Esophagus squamous epithelium (tissue), 5 donors: Measurements from ENCODE around the gene ITPR3. TPM values are rescaled to one million over a fixed set of nuclear protein-coding genes. Genes with fewer than 3 reads are reported as not detected.

Source experiments
- DNase-seq: peaks from one replicate; lab custom pipeline; 2025; lab: John Stamatoyannopoulos, UW
- H3K27ac ChIP-seq, 4 donors: fragments of 200-600 bp; sonication (generic); one replicate each; pipeline ENCODE4 v1.5.1; 2016 to 2019; ENCODE audit warnings: mild to moderate bottlenecking in 1 of 4
- H3K27me3 ChIP-seq, 4 donors: fragments of 200-600 bp; sonication (generic); 1 replicate in 3 of 4; 2 replicates in 1 of 4; pipeline versions ENCODE4 v1.5.1 to v1.6.0; 2017 to 2021; ENCODE audit warnings: antibody characterized with exemption in 1 of 4
- H3K36me3 ChIP-seq, 3 donors: fragments of 200-600 bp; sonication (generic); one replicate each; pipeline ENCODE4 v1.5.1; 2016 to 2019
- H3K4me1 ChIP-seq, 3 donors: fragments of 200-600 bp; sonication (generic); one replicate each; pipeline ENCODE4 v1.5.1; 2017 to 2019
- H3K4me3 ChIP-seq, 4 donors: fragments of 200-600 bp; sonication (generic); 1 replicate in 3 of 4; 2 replicates in 1 of 4; pipeline ENCODE4 v1.5.1; 2016 to 2019; ENCODE audit warnings: mild to moderate bottlenecking in 2 of 4, moderate library complexity in 1 of 4
- H3K9me3 ChIP-seq, 3 donors: fragments of 200-600 bp; sonication (generic); one replicate each; pipeline ENCODE4 v1.5.1; 2016 to 2019
- POLR2A ChIP-seq, 4 donors: fragments of 450-650 bp; IDR thresholded peaks; one replicate each; pipeline ENCODE4 v1.6.1; 2017; ENCODE audit warnings: antibody characterized with exemption in 4 of 4, mild to moderate bottlenecking in 4 of 4, moderate library complexity in 3 of 4
- WGBS, 2 donors: methylation state at CpG; one replicate each; pipeline ENCODE4 v1.1.5; 2018; 5-methylcytosine and 5-hydroxymethylcytosine counted together
- intact Hi-C: fragments of 100-400 bp; cut with DNase I; formaldehyde crosslinking; loops from one replicate; pipeline ENCODE4 v1.15.0; 2022
- total RNA-seq, 4 donors: library from RNA; depleted of rRNA; stranded (reverse); fragments of >200 nt; gene quantifications; one replicate each; pipeline ENCODE4 v1.1.0, GENCODE V29; 2016
- TF ChIP-seq, protein P1 (sequence below), 6 experiments: fragments of 450-650 bp in 4 of 6; fragments of 200-600 bp in 2 of 6; sonication (generic) in 2 of 6; IDR thresholded peaks; one replicate each; pipeline ENCODE4 v1.5.1; 2016 to 2019; ENCODE audit warnings: antibody characterized with exemption in 6 of 6, mild to moderate bottlenecking in 4 of 6, moderate library complexity in 4 of 6
- donor health status: DM: yes; HTN: yes; CAD: no.

Gene ITPR3
- total RNA-seq, 4 donors from 2014 or later, result 21.8 to 39.2 (median 35.3) TPM

DNA sequence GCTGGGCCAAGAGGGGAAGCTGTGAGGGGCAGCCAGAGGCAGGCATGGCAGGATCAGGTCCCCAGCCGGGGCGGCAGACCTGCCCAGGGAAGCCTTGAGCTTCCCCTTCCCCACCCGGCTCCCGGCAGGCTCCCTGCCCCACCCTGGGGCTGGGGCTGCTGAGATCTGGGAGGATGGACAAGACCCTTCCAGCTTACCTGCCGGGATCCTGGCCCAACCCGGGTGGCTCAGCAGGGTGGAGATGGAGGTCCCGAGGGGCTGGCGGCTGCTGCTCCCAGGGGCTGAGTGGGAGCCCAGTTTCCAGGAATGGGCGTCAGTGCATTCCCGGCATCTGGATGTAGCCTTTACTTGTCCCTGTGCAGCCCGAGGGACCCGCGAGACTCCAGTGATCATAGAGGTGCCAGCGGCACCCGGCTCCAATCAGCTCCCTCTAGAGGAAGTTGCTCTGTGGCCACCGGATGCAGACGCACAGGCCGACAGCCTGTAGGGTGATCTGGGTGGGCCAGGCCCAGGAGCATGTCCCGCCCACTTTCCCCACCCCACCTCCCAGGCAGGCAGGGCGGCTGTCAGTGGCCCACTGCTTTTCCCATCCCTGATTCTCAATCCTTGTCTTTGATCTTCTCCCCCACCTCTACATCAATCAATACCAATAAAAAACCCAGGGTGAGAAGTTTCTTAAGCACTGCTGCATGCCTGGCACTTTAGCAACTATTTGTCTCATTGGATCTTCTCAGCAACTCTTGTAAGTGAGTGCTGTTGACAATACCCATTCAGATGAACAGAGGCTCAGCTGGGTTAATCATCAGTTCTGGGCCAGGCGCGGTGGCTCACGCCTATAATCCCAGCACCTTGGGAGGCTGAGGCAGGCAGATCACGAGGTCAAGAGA lies 41.1 kb upstream of the ITPR3 start, which contains the start of gene BAK1:
TSS of gene BAK1 (minus strand) at position 449 of the 887 bp plus-strand sequence. CDS start 2,672 bp downstream, outside the sequence.
- TF ChIP-seq POLR2A (IDR thresholded peaks at IDR 0.05), result peak in 3 of 4 donors; percentile 52 to 94 (median 83)
- TF ChIP-seq, protein P1, sequence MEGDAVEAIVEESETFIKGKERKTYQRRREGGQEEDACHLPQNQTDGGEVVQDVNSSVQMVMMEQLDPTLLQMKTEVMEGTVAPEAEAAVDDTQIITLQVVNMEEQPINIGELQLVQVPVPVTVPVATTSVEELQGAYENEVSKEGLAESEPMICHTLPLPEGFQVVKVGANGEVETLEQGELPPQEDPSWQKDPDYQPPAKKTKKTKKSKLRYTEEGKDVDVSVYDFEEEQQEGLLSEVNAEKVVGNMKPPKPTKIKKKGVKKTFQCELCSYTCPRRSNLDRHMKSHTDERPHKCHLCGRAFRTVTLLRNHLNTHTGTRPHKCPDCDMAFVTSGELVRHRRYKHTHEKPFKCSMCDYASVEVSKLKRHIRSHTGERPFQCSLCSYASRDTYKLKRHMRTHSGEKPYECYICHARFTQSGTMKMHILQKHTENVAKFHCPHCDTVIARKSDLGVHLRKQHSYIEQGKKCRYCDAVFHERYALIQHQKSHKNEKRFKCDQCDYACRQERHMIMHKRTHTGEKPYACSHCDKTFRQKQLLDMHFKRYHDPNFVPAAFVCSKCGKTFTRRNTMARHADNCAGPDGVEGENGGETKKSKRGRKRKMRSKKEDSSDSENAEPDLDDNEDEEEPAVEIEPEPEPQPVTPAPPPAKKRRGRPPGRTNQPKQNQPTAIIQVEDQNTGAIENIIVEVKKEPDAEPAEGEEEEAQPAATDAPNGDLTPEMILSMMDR (IDR thresholded peaks at IDR 0.05), result peak; percentile 32 to 64 (median 46)

DNA sequence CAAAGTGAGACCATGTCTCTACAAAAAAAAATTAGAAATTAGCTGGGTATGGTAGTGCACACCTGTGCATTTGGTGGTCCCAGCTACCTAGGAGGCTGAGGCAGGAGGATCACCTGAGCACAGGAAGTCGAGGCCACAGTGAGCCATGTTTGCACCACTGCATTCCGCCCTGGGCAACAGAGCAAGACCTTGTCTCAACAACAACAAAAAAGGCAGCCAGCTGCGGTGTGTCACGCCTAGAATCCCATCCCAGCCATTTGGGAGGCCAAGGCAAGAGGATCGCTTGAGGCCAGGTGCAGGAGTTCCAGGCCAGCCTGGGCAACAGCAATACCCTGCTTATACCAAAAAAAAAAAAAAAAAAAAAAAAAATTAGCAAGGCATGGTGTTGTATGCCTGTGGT lies 39.9 kb upstream of the ITPR3 start:
- WGBS, 2 donors, result 90 to 92% methylated on average over 3 to 4 of the region's 5 CpGs
- Histone ChIP-seq H3K27me3 (no peaks in the 10 kb centered on the region), H3K4me1 (peaks cover 39 to 61% (median 45%) of the 10 kb centered on the region in 3 donors), H3K9me3 (no peaks in the 10 kb centered on the region), H3K4me3 (no peak overlapping the region), H3K36me3 (peaks cover 0 to 15% (median 0%) of the 10 kb centered on the region in 3 donors), H3K27ac (peak overlapping the region in 1 of 4 donors; percentile 97)
- DNase-seq, result no peak
- intact Hi-C loops, result loop anchor here (10.0 kb wide), 1 partner anchor 54 kb away; no protein-coding TSS in a partner anchor
- no peak for TF ChIP-seq POLR2A (IDR thresholded peaks at IDR 0.05)
- TF ChIP-seq, protein P1 (IDR thresholded peaks at IDR 0.05), result no peak

More for the DNA sequence above, 41.1 kb upstream of the ITPR3 start, which contains the start of gene BAK1:
- peak within 1 kb of the TSS; percentile 65 to 85 (median 78) for H3K4me3 ChIP-seq
- no peaks in the 10 kb centered on the region for H3K27me3 ChIP-seq
- peaks cover 6 to 26% (median 10%) of the 10 kb centered on the region in 3 donors for H3K36me3 ChIP-seq
- 0 to 8% methylated on average over 3 to 4 of the region's 24 CpGs for WGBS, 2 donors
- H3K27ac ChIP-seq, result peak within 1 kb of the TSS; percentile 94 to 97 (median 94)
- peaks cover 32 to 54% (median 34%) of the 10 kb centered on the region in 3 donors for H3K4me1 ChIP-seq
- H3K9me3 ChIP-seq, result no peaks in the 10 kb centered on the region
- peak; percentile 46 for DNase-seq
- intact Hi-C loops, result loop anchor here (10.0 kb wide), 2 partner anchors 55 to 165 kb away; partner anchors contain the start of genes CUTA and PHF1

DNA sequence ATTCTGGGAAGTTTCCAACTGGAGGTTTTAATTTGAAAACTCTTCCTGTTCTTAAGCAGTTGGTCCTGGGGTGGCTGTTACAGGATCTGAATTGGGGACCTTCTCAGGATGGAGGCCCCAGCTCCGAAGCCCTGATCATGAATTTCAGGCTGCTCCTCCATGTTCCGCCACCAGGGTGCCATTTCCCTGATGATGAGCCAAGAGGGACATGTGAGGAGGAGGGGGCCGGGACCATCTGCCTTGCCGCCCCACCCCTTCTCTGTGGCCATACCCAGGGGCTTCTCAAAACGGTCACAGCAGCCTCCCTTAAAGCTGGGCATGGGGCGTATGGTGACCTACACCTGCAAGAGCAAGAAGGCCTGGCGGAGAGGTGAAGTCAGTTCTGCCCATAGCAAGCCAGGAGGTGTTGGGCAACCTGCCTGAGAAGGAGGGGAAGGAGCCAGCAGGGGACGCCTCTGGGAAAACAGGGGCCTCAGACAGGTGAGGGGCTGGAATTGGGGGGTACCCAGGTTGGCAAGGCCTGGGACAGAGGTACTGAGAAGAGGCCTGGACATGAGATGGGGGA lies 37.4 kb upstream of the ITPR3 start:
- Histone ChIP-seq H3K4me1 (peaks cover 21 to 36% (median 25%) of the 10 kb centered on the region in 3 donors), H3K9me3 (no peaks in the 10 kb centered on the region), H3K27ac (no peak overlapping the region), H3K36me3 (no peaks in the 10 kb centered on the region), H3K27me3 (no peaks in the 10 kb centered on the region), H3K4me3 (no peak overlapping the region)
- 77 to 90% methylated on average over 3 to 4 of the region's 8 CpGs for WGBS, 2 donors
- no peak for DNase-seq
- intact Hi-C loops, result loop anchor here (10.0 kb wide), 1 partner anchor 51 kb away; no protein-coding TSS in a partner anchor
- no peak for TF ChIP-seq POLR2A (IDR thresholded peaks at IDR 0.05)
- TF ChIP-seq, protein P1 (IDR thresholded peaks at IDR 0.05), result peak in 3 of 6 experiments; percentile 18 to 48 (median 23)

DNA sequence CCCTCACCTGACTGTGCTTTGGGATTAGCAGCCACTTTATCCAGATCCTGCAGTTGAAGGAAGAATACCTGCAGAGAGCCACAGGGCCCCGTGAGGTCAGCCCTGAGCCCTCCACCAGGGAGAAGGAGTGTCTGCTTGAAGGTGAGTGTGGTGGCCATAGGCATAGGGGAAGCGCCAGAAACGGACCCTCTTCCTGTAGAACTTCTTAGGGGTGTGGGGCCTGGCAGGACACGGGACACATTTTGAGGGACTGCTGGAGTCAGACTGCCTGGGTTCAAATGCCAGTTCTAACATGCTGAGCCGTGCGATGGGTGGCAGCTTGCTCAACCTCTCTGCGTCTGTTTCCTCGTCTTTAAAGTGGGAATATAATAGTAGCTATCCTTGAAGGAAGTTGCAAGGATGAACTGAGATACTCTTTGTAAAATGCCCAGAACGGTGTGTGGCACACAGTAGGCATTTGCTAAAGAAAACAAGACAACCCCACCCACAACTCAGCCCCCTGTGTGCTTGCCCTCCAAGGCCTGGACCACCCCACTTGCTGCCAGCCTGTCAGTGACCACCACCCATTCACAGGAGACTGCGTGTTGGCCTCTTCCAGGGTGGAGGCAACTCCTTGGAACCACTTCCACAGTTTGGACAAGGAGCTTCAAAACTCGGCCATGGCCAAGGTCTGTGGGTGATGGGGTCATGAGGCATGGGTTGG lies 36.3 kb upstream of the ITPR3 start:
- Histone ChIP-seq H3K27me3 (no peaks in the 10 kb centered on the region), H3K9me3 (no peaks in the 10 kb centered on the region), H3K27ac (peak overlapping the region in 1 of 4 donors; percentile 21), H3K4me3 (no peak overlapping the region), H3K36me3 (no peaks in the 10 kb centered on the region), H3K4me1 (peaks cover 15 to 34% (median 23%) of the 10 kb centered on the region in 3 donors)
- intact Hi-C loops, result loop anchor here (5.0 to 10.0 kb wide), 2 partner anchors 50 to 117 kb away; no protein-coding TSS in a partner anchor
- TF ChIP-seq POLR2A (IDR thresholded peaks at IDR 0.05), result no peak
- TF ChIP-seq, protein P1 (IDR thresholded peaks at IDR 0.05), result no peak
- 56 to 62% methylated on average over 7 to 9 of the region's 11 CpGs for WGBS, 2 donors
- DNase-seq, result no peak
